Neutrophil (primary cell): ENCODE data around the gene SOX18.
"Not testable (repeated sequence)": the region's sequence is repeated elsewhere in the genome, so short reads cannot be mapped to it uniquely, and the experiment has no call there.

Experiments used
- H3K27ac ChIP-seq: fragments of 200-600 bp; sonication (generic); 2 replicates; pipeline ENCODE4 v1.5.1; 2016; ENCODE audit warnings: mild to moderate bottlenecking, moderate library complexity
- H3K27me3 ChIP-seq: fragments of 200-600 bp; sonication (generic); 2 replicates; pipeline ENCODE4 v1.6.0; 2016; ENCODE audit warnings: mild to moderate bottlenecking
- H3K36me3 ChIP-seq: fragments of 200-600 bp; sonication (generic); 2 replicates; pipeline ENCODE4 v1.5.1; 2017
- H3K4me1 ChIP-seq, 2 experiments: fragments of 200-600 bp in 1 of 2; sonication (generic) in 1 of 2; 1 replicate in 1 of 2; 2 replicates in 1 of 2; pipeline versions ENCODE4 v1.5.1 to v1.6.1; 2013 to 2016; ENCODE audit warnings: low read depth in 1 of 2, low read length in 1 of 2, mild to moderate bottlenecking in 1 of 2, moderate library complexity in 1 of 2; ENCODE audit not compliant: control insufficient read depth in 1 of 2, insufficient read depth in 1 of 2
- H3K4me3 ChIP-seq, 2 experiments: fragments of 200-600 bp in 1 of 2; sonication (generic) in 1 of 2; 1 replicate in 1 of 2; 2 replicates in 1 of 2; pipeline ENCODE4 v1.5.1; 2013 to 2016; ENCODE audit warnings: low read depth in 1 of 2, low read length in 1 of 2, mild to moderate bottlenecking in 1 of 2, moderate library complexity in 1 of 2
- H3K9me3 ChIP-seq: fragments of 200-600 bp; sonication (generic); 2 replicates; pipeline ENCODE4 v1.5.1; 2016
- CTCF ChIP-seq: fragments of 200-600 bp; sonication (generic); IDR thresholded peaks from 2 replicates; pipeline ENCODE4 v1.5.1; 2016; ENCODE audit warnings: antibody characterized with exemption

SOX18 gene

GRCh38 chr20:64093013-64093503, 43.6 kb upstream of the SOX18 start:
- Histone ChIP-seq H3K4me3 (no peak overlapping the region), H3K27ac (no peak overlapping the region), H3K36me3 (peaks cover 36% of the 10 kb centered on the region), H3K27me3 (no peaks in the 10 kb centered on the region), H3K4me1 (no peaks in the 10 kb centered on the region), H3K9me3 (no peaks in the 10 kb centered on the region)
- TF ChIP-seq CTCF, result no peak

- Histone ChIP-seq H3K36me3 (peaks cover 29% of the 10 kb centered on the region), H3K4me3 (no peak overlapping the region), H3K4me1 (no peaks in the 10 kb centered on the region), H3K27ac (no peak overlapping the region), H3K9me3 (no peaks in the 10 kb centered on the region), H3K27me3 (no peaks in the 10 kb centered on the region)
- TF ChIP-seq CTCF, result no peak
Observed at GRCh38 chr20:64092258-64093012, 43.0 kb upstream of the SOX18 start.

GRCh38 chr20:64091770-64092169, 42.3 kb upstream of the SOX18 start:
- H3K9me3 ChIP-seq, result no peaks in the 10 kb centered on the region
- no peak overlapping the region for H3K4me3 ChIP-seq
- no peak for TF ChIP-seq CTCF
- no peaks in the 10 kb centered on the region for H3K27me3 ChIP-seq
- no peaks in the 10 kb centered on the region for H3K4me1 ChIP-seq
- peaks cover 23% of the 10 kb centered on the region for H3K36me3 ChIP-seq
- H3K27ac ChIP-seq, result no peak overlapping the region

- H3K36me3 ChIP-seq, result peaks cover 18% of the 10 kb centered on the region
- no peaks in the 10 kb centered on the region for H3K9me3 ChIP-seq
- H3K27ac ChIP-seq, result no peak overlapping the region
- H3K4me3 ChIP-seq, result no peak overlapping the region
- H3K27me3 ChIP-seq, result no peaks in the 10 kb centered on the region
- no peak for TF ChIP-seq CTCF
- no peaks in the 10 kb centered on the region for H3K4me1 ChIP-seq
Observed at GRCh38 chr20:64091340-64091739, 41.9 kb upstream of the SOX18 start.

GRCh38 chr20:64090165-64090564, 40.7 kb upstream of the SOX18 start:
- Histone ChIP-seq H3K4me3 (no peak overlapping the region), H3K9me3 (no peaks in the 10 kb centered on the region), H3K36me3 (peaks cover 8% of the 10 kb centered on the region), H3K4me1 (no peaks in the 10 kb centered on the region), H3K27me3 (peaks cover 12% of the 10 kb centered on the region), H3K27ac (no peak overlapping the region)
- no peak for TF ChIP-seq CTCF

GRCh38 chr20:64088586-64088985, 39.1 kb upstream of the SOX18 start:
- not testable (repeated sequence) for H3K4me3 ChIP-seq, H3K36me3 ChIP-seq, H3K9me3 ChIP-seq, H3K27ac ChIP-seq
- H3K27me3 ChIP-seq, result peaks cover 27% of the 10 kb centered on the region
- peaks cover 12 to 15% of the 10 kb centered on the region in 2 experiments for H3K4me1 ChIP-seq

GRCh38 chr20:64087226-64087825, 37.9 kb upstream of the SOX18 start:
- H3K36me3 ChIP-seq, H3K27ac ChIP-seq, H3K4me3 ChIP-seq, H3K9me3 ChIP-seq: not testable (repeated sequence)
- Histone ChIP-seq H3K27me3 (peaks cover 28% of the 10 kb centered on the region), H3K4me1 (peaks cover 23 to 27% of the 10 kb centered on the region in 2 experiments)
